ENCODE data around the gene LMBR1L.
A peak's percentile ranks its signal among the peaks of the same experiment; 100 is the strongest.

LMBR1L gene

DNA sequence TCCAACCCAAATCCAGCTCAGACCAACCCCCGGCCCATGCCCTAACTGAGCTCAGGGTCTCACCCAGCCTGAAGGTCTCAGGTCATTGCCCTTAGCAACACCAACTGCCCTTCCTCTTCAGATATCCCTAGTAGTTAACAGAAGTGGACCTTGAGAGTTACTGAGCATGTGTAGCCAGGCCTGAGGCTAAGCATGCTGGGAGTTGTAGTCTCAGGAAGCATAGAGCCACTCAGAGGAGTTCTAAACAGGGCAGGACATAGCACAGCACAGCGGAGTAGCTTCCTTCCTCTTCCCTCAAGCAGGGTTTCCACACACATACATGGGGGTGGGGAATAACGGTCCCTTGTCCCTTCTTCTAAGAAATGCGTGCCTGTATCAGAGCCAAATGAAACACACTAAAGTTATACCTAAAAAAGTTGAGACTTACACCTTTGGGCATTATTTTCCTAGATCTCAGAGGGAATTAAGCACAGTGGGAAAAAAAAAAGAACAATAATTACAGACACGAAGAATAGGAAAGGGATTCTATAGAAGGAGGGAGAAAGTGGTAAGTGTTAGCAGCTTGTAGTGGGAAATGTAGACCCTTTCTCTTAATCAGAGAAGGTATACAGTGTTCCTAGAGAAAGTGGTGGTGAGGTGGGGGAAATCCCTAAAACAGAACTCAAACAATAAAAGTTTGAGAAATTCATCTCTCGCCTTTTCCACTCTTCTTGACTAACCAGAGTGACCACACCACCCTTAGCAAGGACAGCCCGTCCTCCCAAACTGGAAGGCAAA is 54.5 kb downstream of the LMBR1L start:
- WGBS (ENCODE audit: extremely low coverage, insufficient coverage, low lambda C conversion rate) = no CpG with 5 or more reads among the region's 7 CpGs
- peaks cover 33% of the 10 kb centered on the region for H3K79me1 ChIP-seq (ENCODE audit: low read length)
- no peak overlapping the region for H4K5ac ChIP-seq (ENCODE audit: low read length)
- H3K4me1 ChIP-seq (ENCODE audit: control insufficient read depth, low read depth, low read length) = peaks cover 8% of the 10 kb centered on the region
- peaks cover 19% of the 10 kb centered on the region for H3K36me3 ChIP-seq (ENCODE audit: control insufficient read depth, insufficient read depth, low read length)
- no peak overlapping the region for H3K56ac ChIP-seq (ENCODE audit: low read length)
- H2BK5ac ChIP-seq (ENCODE audit: low read length) = no peak overlapping the region
- no peak overlapping the region for H3K4ac ChIP-seq (ENCODE audit: low read depth, low read length)
- DNase-seq = peak; percentile 88
- no peak overlapping the region for H4K8ac ChIP-seq (ENCODE audit: low read depth, low read length)
- no peaks in the 10 kb centered on the region for H3K27me3 ChIP-seq (ENCODE audit: insufficient read depth, low read length, poor library complexity)
- no peak overlapping the region for H3K27ac ChIP-seq (ENCODE audit: low read depth, low read length)
- H2BK15ac ChIP-seq (replicated peaks; ENCODE audit: low read depth) = no peak overlapping the region
- no peak overlapping the region for H2BK120ac ChIP-seq (ENCODE audit: low read depth, low read length)
- H3K4me3 ChIP-seq (ENCODE audit: low read length) = no peak overlapping the region
- H2AK5ac ChIP-seq (ENCODE audit: low read length) = no peak overlapping the region
- H3K23ac ChIP-seq (ENCODE audit: low read length) = no peak overlapping the region
- no peak overlapping the region for H3K18ac ChIP-seq (ENCODE audit: low read length)
- peak overlapping the region; percentile 22 for H3K9ac ChIP-seq (ENCODE audit: low read length)
- H3K4me2 ChIP-seq (ENCODE audit: low read length) = no peak overlapping the region
- H3K79me2 ChIP-seq (ENCODE audit: control insufficient read depth, insufficient read depth, low read length) = peaks cover 68% of the 10 kb centered on the region

DNA sequence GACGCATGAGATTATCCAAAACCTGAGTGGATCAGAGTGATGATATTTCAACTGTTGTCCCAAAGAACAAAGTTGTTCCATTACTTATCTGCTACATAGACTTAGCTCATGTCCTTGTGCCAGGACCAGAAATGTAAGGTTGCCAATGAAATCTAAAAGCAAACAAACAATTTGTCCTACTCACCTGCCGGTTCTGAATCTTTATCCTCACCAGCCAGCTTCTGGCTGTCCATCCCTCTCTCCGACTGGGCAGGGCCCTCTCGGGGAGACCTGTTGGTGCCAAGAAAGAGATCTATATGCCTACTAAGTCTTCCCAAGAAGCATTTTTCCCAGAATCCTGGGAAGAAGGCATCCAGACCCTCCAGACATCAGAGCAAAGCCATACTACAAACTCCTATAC is 55.6 kb downstream of the LMBR1L start:
- no peak overlapping the region for H3K4me2 ChIP-seq (ENCODE audit: low read length)
- no peak overlapping the region for H2BK15ac ChIP-seq (replicated peaks; ENCODE audit: low read depth)
- peaks cover 8% of the 10 kb centered on the region for H3K4me1 ChIP-seq (ENCODE audit: control insufficient read depth, low read depth, low read length)
- H3K79me1 ChIP-seq (ENCODE audit: low read length) = peaks cover 34% of the 10 kb centered on the region
- H3K4ac ChIP-seq (ENCODE audit: low read depth, low read length) = no peak overlapping the region
- H3K9ac ChIP-seq (ENCODE audit: low read length) = no peak overlapping the region
- no peak overlapping the region for H4K8ac ChIP-seq (ENCODE audit: low read depth, low read length)
- H2BK5ac ChIP-seq (ENCODE audit: low read length) = no peak overlapping the region
- H3K27me3 ChIP-seq (ENCODE audit: insufficient read depth, low read length, poor library complexity) = no peaks in the 10 kb centered on the region
- no peak overlapping the region for H3K18ac ChIP-seq (ENCODE audit: low read length)
- no peak overlapping the region for H3K4me3 ChIP-seq (ENCODE audit: low read length)
- WGBS (ENCODE audit: extremely low coverage, insufficient coverage, low lambda C conversion rate) = no CpG with 5 or more reads among the region's 4 CpGs
- H2AK5ac ChIP-seq (ENCODE audit: low read length) = no peak overlapping the region
- no peak overlapping the region for H3K27ac ChIP-seq (ENCODE audit: low read depth, low read length)
- peaks cover 27% of the 10 kb centered on the region for H3K36me3 ChIP-seq (ENCODE audit: control insufficient read depth, insufficient read depth, low read length)
- H3K23ac ChIP-seq (ENCODE audit: low read length) = no peak overlapping the region
- peaks cover 65% of the 10 kb centered on the region for H3K79me2 ChIP-seq (ENCODE audit: control insufficient read depth, insufficient read depth, low read length)
- no peak overlapping the region for H4K5ac ChIP-seq (ENCODE audit: low read length)
- DNase-seq = no peak
- no peak overlapping the region for H2BK120ac ChIP-seq (ENCODE audit: low read depth, low read length)
- no peak overlapping the region for H3K56ac ChIP-seq (ENCODE audit: low read length)

GRCh38 chr12:49054524-49054923 is 56.1 kb downstream of the LMBR1L start:
- no peak overlapping the region for H3K4ac ChIP-seq (ENCODE audit: low read depth, low read length)
- H2AK5ac ChIP-seq (ENCODE audit: low read length) = no peak overlapping the region
- no peak overlapping the region for H3K9ac ChIP-seq (ENCODE audit: low read length)
- no peak overlapping the region for H3K56ac ChIP-seq (ENCODE audit: low read length)
- H3K4me1 ChIP-seq (ENCODE audit: control insufficient read depth, low read depth, low read length) = peaks cover 8% of the 10 kb centered on the region
- H4K5ac ChIP-seq (ENCODE audit: low read length) = no peak overlapping the region
- peaks cover 27% of the 10 kb centered on the region for H3K36me3 ChIP-seq (ENCODE audit: control insufficient read depth, insufficient read depth, low read length)
- H3K27me3 ChIP-seq (ENCODE audit: insufficient read depth, low read length, poor library complexity) = no peaks in the 10 kb centered on the region
- H3K27ac ChIP-seq (ENCODE audit: low read depth, low read length) = no peak overlapping the region
- no peak overlapping the region for H2BK5ac ChIP-seq (ENCODE audit: low read length)
- H3K4me3 ChIP-seq (ENCODE audit: low read length) = no peak overlapping the region
- H4K8ac ChIP-seq (ENCODE audit: low read depth, low read length) = no peak overlapping the region
- no peak overlapping the region for H3K18ac ChIP-seq (ENCODE audit: low read length)
- peaks cover 59% of the 10 kb centered on the region for H3K79me2 ChIP-seq (ENCODE audit: control insufficient read depth, insufficient read depth, low read length)
- no peak overlapping the region for H3K4me2 ChIP-seq (ENCODE audit: low read length)
- H2BK15ac ChIP-seq (replicated peaks; ENCODE audit: low read depth) = no peak overlapping the region
- no peak overlapping the region for H3K23ac ChIP-seq (ENCODE audit: low read length)
- no peak overlapping the region for H2BK120ac ChIP-seq (ENCODE audit: low read depth, low read length)
- H3K79me1 ChIP-seq (ENCODE audit: low read length) = peaks cover 34% of the 10 kb centered on the region
- no peak for DNase-seq
- no CpG with 5 or more reads among the region's 10 CpGs for WGBS (ENCODE audit: extremely low coverage, insufficient coverage, low lambda C conversion rate)

GRCh38 chr12:49054096-49054495 is 56.6 kb downstream of the LMBR1L start:
- no peak for DNase-seq
- Histone ChIP-seq H3K27me3 (ENCODE audit: insufficient read depth, low read length, poor library complexity) (no peaks in the 10 kb centered on the region), H3K36me3 (ENCODE audit: control insufficient read depth, insufficient read depth, low read length) (peaks cover 28% of the 10 kb centered on the region), H2BK5ac (ENCODE audit: low read length) (no peak overlapping the region), H3K4me3 (ENCODE audit: low read length) (no peak overlapping the region), H3K79me1 (ENCODE audit: low read length) (peaks cover 34% of the 10 kb centered on the region), H3K4me2 (ENCODE audit: low read length) (no peak overlapping the region), H3K79me2 (ENCODE audit: control insufficient read depth, insufficient read depth, low read length) (peaks cover 55% of the 10 kb centered on the region), H2AK5ac (ENCODE audit: low read length) (no peak overlapping the region), H3K4me1 (ENCODE audit: control insufficient read depth, low read depth, low read length) (peaks cover 8% of the 10 kb centered on the region), H3K4ac (ENCODE audit: low read depth, low read length) (no peak overlapping the region), H3K23ac (ENCODE audit: low read length) (no peak overlapping the region), H3K27ac (ENCODE audit: low read depth, low read length) (no peak overlapping the region), H3K18ac (ENCODE audit: low read length) (no peak overlapping the region), H3K56ac (ENCODE audit: low read length) (no peak overlapping the region), H2BK120ac (ENCODE audit: low read depth, low read length) (no peak overlapping the region), H4K8ac (ENCODE audit: low read depth, low read length) (no peak overlapping the region), H4K5ac (ENCODE audit: low read length) (no peak overlapping the region), H2BK15ac (replicated peaks; ENCODE audit: low read depth) (no peak overlapping the region), H3K9ac (ENCODE audit: low read length) (no peak overlapping the region)
- WGBS (ENCODE audit: extremely low coverage, insufficient coverage, low lambda C conversion rate) = no CpG with 5 or more reads among the region's 5 CpGs

DNA sequence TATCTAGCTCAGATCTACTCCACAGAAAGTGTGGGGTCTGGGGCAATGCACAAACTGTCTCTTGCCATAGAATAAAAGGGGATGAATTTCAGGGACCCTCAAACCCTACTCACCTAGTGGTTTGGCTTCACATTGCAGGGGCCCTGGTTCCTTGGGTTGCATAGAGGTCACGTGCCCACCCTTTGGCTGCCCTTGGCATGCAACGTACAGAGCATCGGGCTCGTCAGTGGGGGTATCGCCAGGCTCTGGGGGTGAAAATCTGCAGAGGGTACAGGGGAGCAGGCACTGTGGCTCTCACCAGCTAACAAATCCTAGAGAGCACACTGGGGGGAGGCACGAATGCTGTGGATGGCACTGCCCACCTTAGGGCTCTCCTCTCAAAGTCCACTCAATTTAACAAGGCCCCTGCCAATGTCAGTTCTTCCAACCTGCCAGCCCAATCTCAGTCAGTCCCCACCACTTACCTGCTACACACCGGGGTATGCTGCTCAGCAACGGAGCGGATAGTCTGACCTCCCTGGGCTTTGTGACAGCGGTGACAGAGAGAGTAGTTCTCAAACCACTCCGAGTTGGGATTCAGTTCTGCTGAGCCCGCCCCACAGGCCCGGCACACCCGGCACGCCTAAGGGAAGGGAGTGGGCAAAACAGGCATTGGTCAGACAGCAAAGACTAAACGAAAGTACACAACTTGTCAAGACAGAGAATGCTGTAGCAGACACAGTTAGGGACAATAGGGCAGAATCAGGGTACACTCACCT is 58.0 kb downstream of the LMBR1L start:
- H3K4ac ChIP-seq (ENCODE audit: low read depth, low read length) = no peak overlapping the region
- no peak overlapping the region for H3K18ac ChIP-seq (ENCODE audit: low read length)
- no peak overlapping the region for H2BK15ac ChIP-seq (replicated peaks; ENCODE audit: low read depth)
- no peak for DNase-seq
- H3K56ac ChIP-seq (ENCODE audit: low read length) = no peak overlapping the region
- H3K4me2 ChIP-seq (ENCODE audit: low read length) = no peak overlapping the region
- no peak overlapping the region for H3K27ac ChIP-seq (ENCODE audit: low read depth, low read length)
- H2BK5ac ChIP-seq (ENCODE audit: low read length) = no peak overlapping the region
- no CpG with 5 or more reads among the region's 16 CpGs for WGBS (ENCODE audit: extremely low coverage, insufficient coverage, low lambda C conversion rate)
- H3K9ac ChIP-seq (ENCODE audit: low read length) = no peak overlapping the region
- H4K8ac ChIP-seq (ENCODE audit: low read depth, low read length) = no peak overlapping the region
- peaks cover 5% of the 10 kb centered on the region for H3K4me1 ChIP-seq (ENCODE audit: control insufficient read depth, low read depth, low read length)
- H3K27me3 ChIP-seq (ENCODE audit: insufficient read depth, low read length, poor library complexity) = no peaks in the 10 kb centered on the region
- no peak overlapping the region for H4K5ac ChIP-seq (ENCODE audit: low read length)
- H3K36me3 ChIP-seq (ENCODE audit: control insufficient read depth, insufficient read depth, low read length) = peaks cover 38% of the 10 kb centered on the region
- H3K23ac ChIP-seq (ENCODE audit: low read length) = no peak overlapping the region
- H2BK120ac ChIP-seq (ENCODE audit: low read depth, low read length) = no peak overlapping the region
- H3K4me3 ChIP-seq (ENCODE audit: low read length) = no peak overlapping the region
- H2AK5ac ChIP-seq (ENCODE audit: low read length) = no peak overlapping the region
- peaks cover 36% of the 10 kb centered on the region for H3K79me1 ChIP-seq (ENCODE audit: low read length)
- H3K79me2 ChIP-seq (ENCODE audit: control insufficient read depth, insufficient read depth, low read length) = peaks cover 40% of the 10 kb centered on the region

All from mesendoderm (in vitro differentiated cells).